ENCODE measurements around the gene SH2D3C. TPM values are rescaled to one million over a fixed set of nuclear protein-coding genes. Genes with fewer than 3 reads are reported as not detected.

Gene SH2D3C
- total and polyA plus RNA-seq, 2 of the 4 experiments (the other 2 are of a cell fraction) = under 0.01 to 0.24 TPM

DNA sequence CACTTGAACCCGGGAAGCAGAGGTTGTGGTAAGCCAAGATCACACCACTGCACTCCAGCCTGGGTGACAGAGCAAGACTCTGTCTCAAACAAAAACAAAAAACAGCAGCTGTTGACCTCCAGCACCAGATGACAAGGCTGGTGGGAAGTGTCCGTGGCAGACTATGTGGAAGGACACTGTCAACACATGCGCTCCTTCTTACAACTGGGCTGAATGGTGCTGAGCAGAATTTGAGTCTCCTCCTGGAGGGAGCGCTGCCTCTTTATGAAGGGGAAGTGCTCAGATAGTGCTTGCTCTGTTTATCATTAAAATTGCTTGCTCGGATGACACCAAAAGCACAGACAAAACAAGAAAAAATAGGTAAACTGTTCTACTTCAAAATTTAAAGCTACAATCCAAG, 80.9 kb downstream of the SH2D3C start:
- dilution Hi-C loops (cut with HindIII; ENCODE audit: low sequenced_read_pairs, unreplicated experiment) (no loop called here), intact Hi-C loops (cut with micrococcal nuclease) (no loop called here), in situ Hi-C loops (cut with MboI; ENCODE audit: low sequenced_read_pairs) (no loop called here)
- no peak for DNase-seq
- no peak overlapping the region for H3K23ac ChIP-seq (ENCODE audit: low read depth, low read length)
- no peak overlapping the region for H4K91ac ChIP-seq (ENCODE audit: insufficient read depth, low read depth, low read length)
- ATAC-seq (ENCODE audit: low read depth) = no peak
- no peak overlapping the region for H3K4ac ChIP-seq (ENCODE audit: low read depth, low read length)
- no peak overlapping the region for H4K8ac ChIP-seq (ENCODE audit: low read depth in 2 of 2, low read length in 2 of 2)
- WGBS, 2 experiments (ENCODE audit: extremely low coverage in 2 of 2, insufficient read length in 1 of 2) = 60% methylated on average over 1 of the region's 5 CpGs; no CpG with 5 or more reads in 1 of the 2 experiments
- TF ChIP-seq RCOR1 (IDR thresholded peaks at IDR 0.05; ENCODE audit: insufficient replicate concordance, low read length) = no peak
- TF ChIP-seq, protein P1, sequence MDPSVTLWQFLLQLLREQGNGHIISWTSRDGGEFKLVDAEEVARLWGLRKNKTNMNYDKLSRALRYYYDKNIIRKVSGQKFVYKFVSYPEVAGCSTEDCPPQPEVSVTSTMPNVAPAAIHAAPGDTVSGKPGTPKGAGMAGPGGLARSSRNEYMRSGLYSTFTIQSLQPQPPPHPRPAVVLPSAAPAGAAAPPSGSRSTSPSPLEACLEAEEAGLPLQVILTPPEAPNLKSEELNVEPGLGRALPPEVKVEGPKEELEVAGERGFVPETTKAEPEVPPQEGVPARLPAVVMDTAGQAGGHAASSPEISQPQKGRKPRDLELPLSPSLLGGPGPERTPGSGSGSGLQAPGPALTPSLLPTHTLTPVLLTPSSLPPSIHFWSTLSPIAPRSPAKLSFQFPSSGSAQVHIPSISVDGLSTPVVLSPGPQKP (IDR thresholded peaks at IDR 0.05; ENCODE audit: borderline replicate concordance, low read depth, low read length) = no peak
- H2AFZ ChIP-seq (replicated peaks; ENCODE audit: low read length, poor library complexity) = no peak overlapping the region
- no peak overlapping the region for H2AK5ac ChIP-seq (ENCODE audit: low read depth, low read length)
- H2BK15ac ChIP-seq (ENCODE audit: low read depth, low read length) = no peak overlapping the region
- no peak overlapping the region for H2BK5ac ChIP-seq (ENCODE audit: low read depth, low read length, poor library complexity, severe bottlenecking)
- BruUV-seq (replicated peaks) = no TSS peak
- CTCF ChIA-PET = no interaction called here
- no peaks in the 10 kb centered on the region for H3K27me3 ChIP-seq (ENCODE audit: control insufficient read depth, insufficient read depth, low read length)
- 0 out of 2 replicates have a peak, but pooled peaks cover 2% of the 10 kb centered on the region for H3K36me3 ChIP-seq (ENCODE audit: control insufficient read depth, insufficient read depth, low read length)
- H3K9me3 ChIP-seq (ENCODE audit: control insufficient read depth, insufficient read depth, low read length) = no peaks in the 10 kb centered on the region
- no peak overlapping the region for H2BK120ac ChIP-seq (ENCODE audit: low read depth, low read length)
- no peak overlapping the region for H3K9ac ChIP-seq (ENCODE audit: low read depth, low read length)
- no peaks in the 10 kb centered on the region for H3K79me1 ChIP-seq (ENCODE audit: low read depth in 1 of 2, low read length in 2 of 2)
- H2BK20ac ChIP-seq (ENCODE audit: low read depth, low read length) = no peak overlapping the region
- POLR2A ChIA-PET (ENCODE audit: unreplicated experiment) = no interaction called here
- no peak overlapping the region for H3K56ac ChIP-seq (ENCODE audit: extremely low read depth, insufficient read depth, low read length)
- H3K14ac ChIP-seq (replicated peaks; ENCODE audit: low read depth, low read length) = no peak overlapping the region
- H4K5ac ChIP-seq (ENCODE audit: low read depth, low read length) = no peak overlapping the region
- no peaks in the 10 kb centered on the region for H4K20me1 ChIP-seq (ENCODE audit: insufficient read depth, low read length)
- no peak overlapping the region for H3K4me3 ChIP-seq (ENCODE audit: insufficient read depth, low read depth, low read length)
- H3K4me1 ChIP-seq (ENCODE audit: control insufficient read depth, insufficient read depth, low read length) = no peaks in the 10 kb centered on the region
- H3K18ac ChIP-seq (ENCODE audit: low read depth, low read length) = no peak overlapping the region
- no peak overlapping the region for H3K27ac ChIP-seq (ENCODE audit: insufficient read depth, low read length)
- H2AK9ac ChIP-seq (replicated peaks; ENCODE audit: low read depth, low read length, poor library complexity) = no peak overlapping the region
- H3K4me2 ChIP-seq (ENCODE audit: low read depth, low read length) = no peak overlapping the region
- peaks cover 3% of the 10 kb centered on the region for H3K9me1 ChIP-seq (ENCODE audit: insufficient read depth, low read length)

All from IMR-90 (cell line).